K562 (cell line): ENCODE measurements around the gene ESPL1. TPM values are rescaled to one million over a fixed set of nuclear protein-coding genes. Genes with fewer than 3 reads are reported as not detected.

Source experiments
- BACH1 ChIP-seq: fragments of 200-800 bp; sonication (Bioruptor generic); IDR thresholded peaks from 2 replicates; pipeline ENCODE4 v1.6.1; 2016; ENCODE audit warnings: missing genetic modification characterization, missing compliant biosample characterization
- CGGBP1 ChIP-seq: fragments of 250-450 bp; sonication (Bioruptor Pico); IDR thresholded peaks from 2 replicates; pipeline ENCODE4 v1.9.0; 2021; ENCODE audit warnings: mild to moderate bottlenecking
- CUX1 ChIP-seq: fragments of 200-800 bp; sonication (Bioruptor generic); IDR thresholded peaks from 2 replicates; pipeline ENCODE4 v1.6.1; 2016; ENCODE audit warnings: missing genetic modification characterization, missing compliant biosample characterization
- MAFF ChIP-seq: IDR thresholded peaks from 2 replicates; pipeline ENCODE4 v1.6.1; 2012; ENCODE audit warnings: low read length, improper control_type of control experiment
- NR1H2 ChIP-seq: sonication (generic); formaldehyde crosslinking; IDR thresholded peaks from 2 replicates; pipeline ENCODE4 v1.4.0; 2020; ENCODE audit warnings: mild to moderate bottlenecking, missing genetic modification reagents
- PHF8 ChIP-seq: fragments of 200-600 bp; sonication (generic); IDR thresholded peaks from 2 replicates; pipeline ENCODE4 v1.6.1; 2012; ENCODE audit warnings: mixed run types, mild to moderate bottlenecking, inconsistent platforms, low read length, moderate library complexity, borderline replicate concordance
- POLR2AphosphoS2 ChIP-seq: IDR thresholded peaks from 2 replicates; pipeline ENCODE4 v1.6.1; 2012; ENCODE audit warnings: low read length, improper control_type of control experiment
- SMAD1 ChIP-seq: fragments of 150-350 bp; IDR thresholded peaks from 2 replicates; pipeline ENCODE4 v1.6.1; 2014; ENCODE audit warnings: low read length, low read depth; ENCODE audit not compliant: partially characterized antibody
- YBX1 ChIP-seq: fragments of 450-650 bp; IDR thresholded peaks from 2 replicates; pipeline ENCODE4 v1.7.1; 2016; ENCODE audit warnings: mild to moderate bottlenecking
- ZNF212 ChIP-seq: fragments of 450-650 bp; formaldehyde crosslinking; IDR thresholded peaks from 2 replicates; pipeline ENCODE4 v1.4.0; 2020; ENCODE audit warnings: mild to moderate bottlenecking
- ZNF3 ChIP-seq: fragments of 250-450 bp; sonication (Bioruptor Pico); IDR thresholded peaks from 2 replicates; pipeline ENCODE4 v1.5.0; 2021; ENCODE audit warnings: mild to moderate bottlenecking, moderate library complexity
- ZNF316 ChIP-seq: fragments of 450-650 bp; IDR thresholded peaks from 2 replicates; pipeline ENCODE4 v1.6.1; 2016
- polyA plus RNA-seq, 8 experiments: library from polyadenylated mRNA; depleted of rRNA in 4 of 8; stranded (reverse) in 5 of 8; unstranded in 3 of 8; fragments of >200 nt; fragmentation: Nextera tagmentation in 2 of 8; fragmentation: Illumina TruSeq in 1 of 8; extraction: Ambion mirVana in 2 of 8; extraction: Trizol in 1 of 8; gene quantifications; 2 replicates each; pipeline versions ENCODE4 v1.2.1 to v1.2.3, GENCODE V29; 2011 to 2014; ENCODE audit warnings: inconsistent platforms in 1 of 8, missing spikeins in 1 of 8
- total RNA-seq, 7 experiments: library from RNA; depleted of rRNA in 6 of 7; stranded (reverse); fragments of >200 nt in 6 of 7; fragmentation: Illumina TruSeq in 2 of 7; extraction: Trizol in 2 of 7; gene quantifications; 2 replicates each; pipeline versions ENCODE4 v1.2.1 to v1.2.3, GENCODE V29; 2011 to 2021; ENCODE audit warnings: low replicate concordance in 1 of 7
- TF ChIP-seq, protein P1 (sequence below): IDR thresholded peaks from 2 replicates; pipeline ENCODE4 v1.6.1; 2011; ENCODE audit not compliant: insufficient read length; ENCODE audit errors: extremely low read depth
- TF ChIP-seq, protein P2 (sequence below): fragments of 450-650 bp; formaldehyde crosslinking; IDR thresholded peaks from 2 replicates; pipeline ENCODE4 v1.4.0; 2022; ENCODE audit warnings: mild to moderate bottlenecking, moderate library complexity
- TF ChIP-seq, protein P3 (sequence below): fragments of 200-400 bp; formaldehyde crosslinking; IDR thresholded peaks from 2 replicates; pipeline ENCODE4 v1.6.1; 2017; ENCODE audit warnings: mild to moderate bottlenecking, low read depth, low read length, moderate library complexity
- TF ChIP-seq, protein P4 (sequence below): IDR thresholded peaks from 2 replicates; pipeline ENCODE4 v1.6.1; 2014; ENCODE audit warnings: antibody characterized with exemption

ESPL1 gene
- total and polyA plus RNA-seq, 9 of the 15 experiments (the other 6 are each of a cell fraction or from before 2014, with no cell fraction given), result 1.2 to 55.0 (median 18.7) TPM

- TF ChIP-seq NR1H2 (CRISPR knock-in tag), result no peak
- TF ChIP-seq POLR2AphosphoS2, result no peak
- TF ChIP-seq CUX1 (CRISPR knock-in tag), result no peak
- TF ChIP-seq, protein P1, sequence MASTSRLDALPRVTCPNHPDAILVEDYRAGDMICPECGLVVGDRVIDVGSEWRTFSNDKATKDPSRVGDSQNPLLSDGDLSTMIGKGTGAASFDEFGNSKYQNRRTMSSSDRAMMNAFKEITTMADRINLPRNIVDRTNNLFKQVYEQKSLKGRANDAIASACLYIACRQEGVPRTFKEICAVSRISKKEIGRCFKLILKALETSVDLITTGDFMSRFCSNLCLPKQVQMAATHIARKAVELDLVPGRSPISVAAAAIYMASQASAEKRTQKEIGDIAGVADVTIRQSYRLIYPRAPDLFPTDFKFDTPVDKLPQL, result no peak
- TF ChIP-seq PHF8, result no peak
- no peak for TF ChIP-seq MAFF
- TF ChIP-seq ZNF316, result no peak
- no peak for TF ChIP-seq SMAD1
- TF ChIP-seq ZNF3, result no peak
- TF ChIP-seq BACH1, result no peak
- no peak for TF ChIP-seq CGGBP1 (CRISPR knock-in tag)
- TF ChIP-seq, protein P2, sequence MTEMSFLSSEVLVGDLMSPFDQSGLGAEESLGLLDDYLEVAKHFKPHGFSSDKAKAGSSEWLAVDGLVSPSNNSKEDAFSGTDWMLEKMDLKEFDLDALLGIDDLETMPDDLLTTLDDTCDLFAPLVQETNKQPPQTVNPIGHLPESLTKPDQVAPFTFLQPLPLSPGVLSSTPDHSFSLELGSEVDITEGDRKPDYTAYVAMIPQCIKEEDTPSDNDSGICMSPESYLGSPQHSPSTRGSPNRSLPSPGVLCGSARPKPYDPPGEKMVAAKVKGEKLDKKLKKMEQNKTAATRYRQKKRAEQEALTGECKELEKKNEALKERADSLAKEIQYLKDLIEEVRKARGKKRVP, result no peak
- TF ChIP-seq, protein P3, sequence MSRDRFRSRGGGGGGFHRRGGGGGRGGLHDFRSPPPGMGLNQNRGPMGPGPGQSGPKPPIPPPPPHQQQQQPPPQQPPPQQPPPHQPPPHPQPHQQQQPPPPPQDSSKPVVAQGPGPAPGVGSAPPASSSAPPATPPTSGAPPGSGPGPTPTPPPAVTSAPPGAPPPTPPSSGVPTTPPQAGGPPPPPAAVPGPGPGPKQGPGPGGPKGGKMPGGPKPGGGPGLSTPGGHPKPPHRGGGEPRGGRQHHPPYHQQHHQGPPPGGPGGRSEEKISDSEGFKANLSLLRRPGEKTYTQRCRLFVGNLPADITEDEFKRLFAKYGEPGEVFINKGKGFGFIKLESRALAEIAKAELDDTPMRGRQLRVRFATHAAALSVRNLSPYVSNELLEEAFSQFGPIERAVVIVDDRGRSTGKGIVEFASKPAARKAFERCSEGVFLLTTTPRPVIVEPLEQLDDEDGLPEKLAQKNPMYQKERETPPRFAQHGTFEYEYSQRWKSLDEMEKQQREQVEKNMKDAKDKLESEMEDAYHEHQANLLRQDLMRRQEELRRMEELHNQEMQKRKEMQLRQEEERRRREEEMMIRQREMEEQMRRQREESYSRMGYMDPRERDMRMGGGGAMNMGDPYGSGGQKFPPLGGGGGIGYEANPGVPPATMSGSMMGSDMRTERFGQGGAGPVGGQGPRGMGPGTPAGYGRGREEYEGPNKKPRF, result no peak
- TF ChIP-seq YBX1, result no peak
- TF ChIP-seq ZNF212 (CRISPR knock-in tag), result no peak
- TF ChIP-seq, protein P4, sequence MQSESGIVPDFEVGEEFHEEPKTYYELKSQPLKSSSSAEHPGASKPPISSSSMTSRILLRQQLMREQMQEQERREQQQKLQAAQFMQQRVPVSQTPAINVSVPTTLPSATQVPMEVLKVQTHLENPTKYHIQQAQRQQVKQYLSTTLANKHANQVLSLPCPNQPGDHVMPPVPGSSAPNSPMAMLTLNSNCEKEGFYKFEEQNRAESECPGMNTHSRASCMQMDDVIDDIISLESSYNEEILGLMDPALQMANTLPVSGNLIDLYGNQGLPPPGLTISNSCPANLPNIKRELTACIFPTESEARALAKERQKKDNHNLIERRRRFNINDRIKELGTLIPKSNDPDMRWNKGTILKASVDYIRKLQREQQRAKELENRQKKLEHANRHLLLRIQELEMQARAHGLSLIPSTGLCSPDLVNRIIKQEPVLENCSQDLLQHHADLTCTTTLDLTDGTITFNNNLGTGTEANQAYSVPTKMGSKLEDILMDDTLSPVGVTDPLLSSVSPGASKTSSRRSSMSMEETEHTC, result no peak
These were observed 56.1 kb downstream of the ESPL1 start (continued) for GRCh38 chr12:53324113-53324778.
